GM12891 (cell line): Measurements from ENCODE around the gene STIM1.

Source experiments
- POLR2A ChIP-seq: IDR thresholded peaks from 2 replicates; pipeline ENCODE4 v1.6.1; 2011; ENCODE audit warnings: low read depth, low read length, control low read depth
- TAF1 ChIP-seq: IDR thresholded peaks from 2 replicates; pipeline ENCODE4 v1.6.1; 2011; ENCODE audit warnings: low read depth, low read length, control low read depth

GRCh38 chr11:3841426-3842350, 13.8 kb upstream of the STIM1 start:
- TF ChIP-seq POLR2A (no peak), TAF1 (no peak)
